H9 (cell line): Measurements from ENCODE around the gene CBX3. TPM values are rescaled to one million over a fixed set of nuclear protein-coding genes. Genes with fewer than 3 reads are reported as not detected.
"Not testable (repeated sequence)": the region's sequence is repeated elsewhere in the genome, so short reads cannot be mapped to it uniquely, and the experiment has no call there.

ENCODE experiments used
- DNase-seq: peaks from one replicate; pipeline ENCODE4 v3.0.0-alpha.2; 2017
- H2AFZ ChIP-seq: one replicate; pipeline ENCODE4 v1.6.1; 2013; ENCODE audit warnings: mild to moderate bottlenecking, low read length, control low read depth, moderate library complexity
- H2AK5ac ChIP-seq: 2 replicates; pipeline ENCODE4 v1.6.1; 2013; ENCODE audit warnings: low read length, control low read depth, mixed read lengths; ENCODE audit not compliant: insufficient read length
- H2BK120ac ChIP-seq: one replicate; pipeline ENCODE4 v1.6.1; 2013; ENCODE audit warnings: low read depth, mild to moderate bottlenecking, low read length, control low read depth, inconsistent platforms; ENCODE audit not compliant: poor library complexity, severe bottlenecking
- H2BK12ac ChIP-seq: 2 replicates; pipeline ENCODE4 v1.6.1; 2013; ENCODE audit warnings: low read length, control low read depth, mixed read lengths, low read depth; ENCODE audit not compliant: insufficient read length
- H2BK15ac ChIP-seq: 2 replicates; pipeline ENCODE4 v1.6.1; 2013; ENCODE audit warnings: low read depth, low read length, control low read depth
- H2BK20ac ChIP-seq: one replicate; pipeline ENCODE4 v1.6.1; 2013; ENCODE audit warnings: low read depth, mild to moderate bottlenecking, low read length, control low read depth, inconsistent platforms; ENCODE audit not compliant: poor library complexity, severe bottlenecking
- H2BK5ac ChIP-seq: 2 replicates; pipeline ENCODE4 v1.6.1; 2013; ENCODE audit warnings: low read length, control low read depth, mixed read lengths; ENCODE audit not compliant: insufficient read length
- H3K14ac ChIP-seq: 2 replicates; pipeline ENCODE4 v1.6.1; 2013; ENCODE audit warnings: low read length, control low read depth; ENCODE audit not compliant: insufficient read depth
- H3K18ac ChIP-seq: 2 replicates; pipeline ENCODE4 v1.6.1; 2013; ENCODE audit warnings: low read depth, mild to moderate bottlenecking, mixed read lengths, low read length, control low read depth; ENCODE audit not compliant: insufficient read length
- H3K23ac ChIP-seq: 2 replicates; pipeline ENCODE4 v1.6.1; 2013; ENCODE audit warnings: low read length, control low read depth, mixed read lengths, low read depth; ENCODE audit not compliant: insufficient read length
- H3K23me2 ChIP-seq: 2 replicates; pipeline ENCODE4 v1.6.1; 2013; ENCODE audit warnings: low read depth, mild to moderate bottlenecking, mixed read lengths, low read length, control low read depth; ENCODE audit not compliant: insufficient read length, poor library complexity, severe bottlenecking
- H3K27ac ChIP-seq: 2 replicates; pipeline ENCODE4 v1.5.1; 2013; ENCODE audit warnings: low read length, control low read depth, mixed read lengths, low read depth; ENCODE audit not compliant: insufficient read length
- H3K27me3 ChIP-seq: 2 replicates; pipeline ENCODE4 v1.6.1; 2013; ENCODE audit warnings: low read length, control low read depth, inconsistent platforms; ENCODE audit not compliant: insufficient read depth
- H3K4ac ChIP-seq: 2 replicates; pipeline ENCODE4 v1.6.1; 2013; ENCODE audit warnings: low read depth, mild to moderate bottlenecking, control low read depth, inconsistent platforms, low read length, moderate library complexity
- H3K4me1 ChIP-seq: 2 replicates; pipeline ENCODE4 v1.6.1; 2013; ENCODE audit warnings: low read length, control low read depth, inconsistent platforms; ENCODE audit not compliant: insufficient read depth
- H3K4me2 ChIP-seq: 2 replicates; pipeline ENCODE4 v1.6.1; 2013; ENCODE audit warnings: low read length, control low read depth, mixed read lengths; ENCODE audit not compliant: insufficient read length, insufficient read depth
- H3K56ac ChIP-seq: 2 replicates; pipeline ENCODE4 v1.6.1; 2013; ENCODE audit warnings: low read depth, mild to moderate bottlenecking, mixed read lengths, low read length, control low read depth; ENCODE audit not compliant: insufficient read length
- H3K79me1 ChIP-seq: 2 replicates; pipeline ENCODE4 v1.6.1; 2013; ENCODE audit warnings: low read depth, mild to moderate bottlenecking, moderate library complexity, low read length, control low read depth, inconsistent platforms; ENCODE audit not compliant: insufficient read depth, poor library complexity, severe bottlenecking
- H3K79me2 ChIP-seq: 2 replicates; pipeline ENCODE4 v1.6.1; 2013; ENCODE audit warnings: low read length, control low read depth, inconsistent platforms; ENCODE audit not compliant: insufficient read depth
- H3K9ac ChIP-seq: 2 replicates; pipeline ENCODE4 v1.6.1; 2013; ENCODE audit warnings: low read length, control low read depth, mixed read lengths; ENCODE audit not compliant: insufficient read length; ENCODE audit errors: extremely low read depth
- H3K9me3 ChIP-seq: one replicate; pipeline ENCODE4 v1.6.1; 2013; ENCODE audit warnings: low read depth, low read length, inconsistent platforms; ENCODE audit not compliant: control insufficient read depth
- H3T11ph ChIP-seq: one replicate; pipeline ENCODE4 v1.6.1; 2013; ENCODE audit warnings: mild to moderate bottlenecking, low read length, control low read depth, inconsistent platforms
- H4K20me1 ChIP-seq: one replicate; pipeline ENCODE4 v1.6.1; 2013; ENCODE audit not compliant: control insufficient read depth, insufficient read length, insufficient read depth
- H4K5ac ChIP-seq: 2 replicates; pipeline ENCODE4 v1.6.1; 2013; ENCODE audit warnings: low read depth, mild to moderate bottlenecking, mixed read lengths, low read length, control low read depth; ENCODE audit not compliant: insufficient read length
- H4K8ac ChIP-seq: replicated peaks from 2 replicates; pipeline ENCODE4 v1.6.1; 2013; ENCODE audit warnings: low read length, control low read depth, mixed read lengths, low read depth; ENCODE audit not compliant: insufficient read length
- H4K91ac ChIP-seq: 2 replicates; pipeline ENCODE4 v1.6.1; 2013; ENCODE audit warnings: low read depth, mild to moderate bottlenecking, moderate library complexity, mixed read lengths, low read length, control low read depth; ENCODE audit not compliant: insufficient read length
- H3K27ac Mint-ChIP-seq, 3 experiments: 2 replicates in 2 of 3; 3 replicates in 1 of 3; pipeline ENCODE4 v1.8.0; 2020 to 2021; ENCODE audit warnings: mixed read lengths in 3 of 3, mild to moderate bottlenecking in 1 of 3, moderate library complexity in 1 of 3
- H3K27me3 Mint-ChIP-seq: 2 replicates; pipeline ENCODE4 v1.8.0; 2021; ENCODE audit warnings: low read depth, mild to moderate bottlenecking, moderate library complexity, mixed read lengths
- H3K36me3 Mint-ChIP-seq, 3 experiments: 2 replicates in 2 of 3; 3 replicates in 1 of 3; pipeline ENCODE4 v1.8.0; 2020 to 2021; ENCODE audit warnings: low read depth in 3 of 3, mixed read lengths in 3 of 3; ENCODE audit not compliant: insufficient read depth in 1 of 3
- H3K4me1 Mint-ChIP-seq, 2 experiments: 2 replicates each; pipeline ENCODE4 v1.8.0; 2020; ENCODE audit warnings: mixed read lengths in 2 of 2
- H3K4me3 Mint-ChIP-seq, 2 experiments: 2 replicates in 1 of 2; 3 replicates in 1 of 2; pipeline ENCODE4 v1.8.0; 2020 to 2021; ENCODE audit warnings: mild to moderate bottlenecking in 2 of 2, mixed read lengths in 2 of 2, moderate library complexity in 1 of 2
- H3K9me3 Mint-ChIP-seq, 2 experiments: 2 replicates in 1 of 2; 3 replicates in 1 of 2; pipeline ENCODE4 v1.8.0; 2020; ENCODE audit warnings: mild to moderate bottlenecking in 2 of 2, mixed read lengths in 2 of 2, moderate library complexity in 1 of 2
- CTCF ChIP-seq: fragments of 200-600 bp; sonication (generic); conservative IDR thresholded peaks from 3 replicates; pipeline ENCODE4 v1.8.0; 2021; ENCODE audit warnings: antibody characterized with exemption, mild to moderate bottlenecking
- WGBS: extraction: QIAGEN DNeasy Blood & Tissue Kit; methylation state at CpG from one replicate; pipeline ENCODE4 v1.1.7; 2013; ENCODE audit warnings: missing lambda C conversion rate, low lambda C conversion rate, mixed read lengths; ENCODE audit not compliant: insufficient read length; ENCODE audit errors: extremely low coverage; 5-methylcytosine and 5-hydroxymethylcytosine counted together
- total RNA-seq: library from RNA; stranded (reverse); gene quantifications from 2 replicates; pipeline ENCODE4 v1.2.1, GENCODE V29; 2021

CBX3 gene
- total RNA-seq, 1 experiment from 2014 or later: 288 TPM

GRCh38 chr7:26183545-26184280 lies 17.8 kb upstream of the CBX3 start:
- WGBS: no CpG with 5 or more reads among the region's 4 CpGs
- Histone ChIP-seq H3K18ac (no peak overlapping the region), H3K27ac (no peak overlapping the region), H3K23me2 (no peaks in the 10 kb centered on the region), H3K14ac (no peak overlapping the region), H2BK20ac (no peak overlapping the region), H4K91ac (no peak overlapping the region), H4K8ac (no peak overlapping the region), H2BK15ac (no peak overlapping the region), H3K79me2 (no peaks in the 10 kb centered on the region), H3K4me2 (no peak overlapping the region), H3K9me3 (no peaks in the 10 kb centered on the region), H2BK5ac (no peak overlapping the region), H3K4me1 (no peaks in the 10 kb centered on the region; the same call in 1 of the 2 replicates), H2BK12ac (no peak overlapping the region), H3K23ac (no peak overlapping the region), H3K9ac (no peak overlapping the region), H2AFZ (no peak overlapping the region), H3K56ac (no peak overlapping the region), H4K5ac (no peak overlapping the region), H3K4ac (no peak overlapping the region), H3K27me3 (no peaks in the 10 kb centered on the region), H4K20me1 (no peaks in the 10 kb centered on the region), H3T11ph (no peak overlapping the region), H2BK120ac (no peak overlapping the region), H2AK5ac (no peak overlapping the region), H3K79me1 (no peaks in the 10 kb centered on the region)
- no peak for DNase-seq
- peaks cover 17 to 25% of the 10 kb centered on the region in 2 experiments; a peak in 3 of 4 replicates for H3K4me1 Mint-ChIP-seq
- H3K4me3 Mint-ChIP-seq: no peak overlapping the region
- no peaks in the 10 kb centered on the region for H3K9me3 Mint-ChIP-seq
- TF ChIP-seq CTCF: no peak
- no peaks in the 10 kb centered on the region; the same call in 1 of the 2 replicates for H3K27me3 Mint-ChIP-seq
- peaks cover 12 to 50% (median 29%) of the 10 kb centered on the region in 3 experiments; a peak in 6 of 7 replicates for H3K36me3 Mint-ChIP-seq
- H3K27ac Mint-ChIP-seq: peak overlapping the region in 2 of 3 experiments; percentile 57 to 92; a peak in 5 of 7 replicates

GRCh38 chr7:26184281-26185101 lies 17.1 kb upstream of the CBX3 start:
- H3K4me1 Mint-ChIP-seq: peaks cover 17 to 25% of the 10 kb centered on the region in 2 experiments; a peak in 3 of 4 replicates
- peak overlapping the region in 2 of 3 experiments; percentile 57 to 93; a peak in 3 of 7 replicates for H3K27ac Mint-ChIP-seq
- H3K27ac ChIP-seq: not testable (repeated sequence)

More at GRCh38 chr7:26184281-26185101, 17.1 kb upstream of the CBX3 start:
- H3K36me3 Mint-ChIP-seq: peaks cover 14 to 52% (median 29%) of the 10 kb centered on the region in 3 experiments; a peak in 6 of 7 replicates
- not testable (repeated sequence) for H2BK120ac ChIP-seq, H3K9me3 Mint-ChIP-seq, H3K4ac ChIP-seq, H3K56ac ChIP-seq, DNase-seq, H2BK15ac ChIP-seq, H3K23ac ChIP-seq, H3K27me3 ChIP-seq, H3K4me2 ChIP-seq, H3K27me3 Mint-ChIP-seq, H2AK5ac ChIP-seq, H3K9ac ChIP-seq, H3K4me1 ChIP-seq, H3K18ac ChIP-seq, H2BK12ac ChIP-seq, H2AFZ ChIP-seq, H2BK20ac ChIP-seq, H4K91ac ChIP-seq, H2BK5ac ChIP-seq, H4K8ac ChIP-seq, H3K23me2 ChIP-seq, H3K79me1 ChIP-seq, H3K79me2 ChIP-seq, H3T11ph ChIP-seq, H3K14ac ChIP-seq, H4K5ac ChIP-seq, H4K20me1 ChIP-seq, H3K4me3 Mint-ChIP-seq, H3K9me3 ChIP-seq
- no CpG with 5 or more reads among the region's 4 CpGs for WGBS
